ENCODE data around the gene TVP23C. TPM values are rescaled to one million over a fixed set of nuclear protein-coding genes. Genes with fewer than 3 reads are reported as not detected.

Gene TVP23C
- total RNA-seq, 4 donors from 2014 or later: 8.3 to 20.2 (median 14.3) TPM

- no peak for TF ChIP-seq CTCF (IDR thresholded peaks at IDR 0.05; ENCODE audit: low read depth)
These were observed 106.1 kb downstream of the TVP23C start for GRCh38 chr17:15456972-15457722.

- no peak for TF ChIP-seq CTCF (IDR thresholded peaks at IDR 0.05; ENCODE audit: low read depth)
These were observed 106.8 kb downstream of the TVP23C start for GRCh38 chr17:15456496-15456895.

- no peak for TF ChIP-seq CTCF (IDR thresholded peaks at IDR 0.05; ENCODE audit: low read depth)
These were observed 108.9 kb downstream of the TVP23C start for GRCh38 chr17:15454346-15454745.

GRCh38 chr17:15453782-15454181 lies 109.5 kb downstream of the TVP23C start:
- TF ChIP-seq CTCF (IDR thresholded peaks at IDR 0.05; ENCODE audit: low read depth): no peak

- no peak for TF ChIP-seq CTCF (IDR thresholded peaks at IDR 0.05; ENCODE audit: low read depth)
These were observed 110.0 kb downstream of the TVP23C start for GRCh38 chr17:15453246-15453645.

GRCh38 chr17:15452746-15453145 lies 110.5 kb downstream of the TVP23C start:
- no peak for TF ChIP-seq CTCF (IDR thresholded peaks at IDR 0.05; ENCODE audit: low read depth)

Small RNA genes within 50 kb of the gene (small RNA-seq; reads per million reads assigned to genes)
- gene AC005838.1: not detected
- not detected for gene RF00090

Other genes with a start within 250 kb of the TVP23C start
- gene TEKT3, start 221.9 kb downstream of the TVP23C start, total RNA-seq: 1 to 10 TPM in 2 of 4 donors, under 1 TPM in 2; 0.51 to 3.3 (median 0.89) TPM
- 1 to 10 TPM; 1.8 to 8.7 (median 7.0) TPM for gene CDRT4, start 95.9 kb downstream of the TVP23C start, total RNA-seq
- 1 to 10 TPM in 2 of 4 donors, under 1 TPM in 2; 0.34 to 3.0 (median 1.5) TPM for gene FBXW10B, start 56.2 kb upstream of the TVP23C start, total RNA-seq
- 10 to 100 TPM; 11.0 to 26.8 (median 18.2) TPM for gene TRIM16, start 120.8 kb upstream of the TVP23C start, total RNA-seq
- gene ZNF286A, start 136.3 kb upstream of the TVP23C start, total RNA-seq: 10 to 100 TPM in 3 of 4 donors, 1 to 10 TPM in 1; 6.4 to 16.0 (median 12.2) TPM
- 1 to 10 TPM in 1 of 4 donors, not detected in 3; 1.5 TPM for gene TBC1D26, start 168.8 kb upstream of the TVP23C start, total RNA-seq

Data from subcutaneous adipose tissue (tissue), 4 donors.